ENCODE measurements around the gene GULP1.

DNA sequence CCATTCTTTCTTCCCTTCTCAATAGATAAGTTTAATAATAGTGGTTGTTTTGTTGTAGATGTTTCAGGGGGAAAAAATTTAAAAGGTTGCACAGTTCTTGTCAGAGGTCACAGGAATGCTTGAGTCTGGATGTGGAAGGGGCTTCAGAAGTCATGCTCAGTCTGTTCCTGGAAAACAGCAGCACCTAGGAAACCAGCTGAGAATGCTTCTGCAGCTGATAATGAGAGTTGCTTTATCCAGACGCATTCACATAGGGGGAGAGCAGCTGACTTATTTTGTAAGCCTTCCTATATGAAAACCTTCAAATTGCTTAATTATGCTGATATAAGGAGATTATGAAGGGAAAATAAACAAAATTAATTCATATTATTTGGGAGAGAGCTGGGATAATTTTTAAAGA is 235.5 kb downstream of the GULP1 start:
- TF ChIP-seq CTCF (IDR thresholded peaks at IDR 0.05; ENCODE audit: insufficient read depth, low read depth, low read length) (no peak), EZH2 (IDR thresholded peaks at IDR 0.05; ENCODE audit: insufficient read depth, low read length) (no peak)

All from astrocyte (in vitro differentiated cells and primary cell).